GM12878 (cell line): ENCODE measurements around the gene OSBP. TPM values are rescaled to one million over a fixed set of nuclear protein-coding genes. Genes with fewer than 3 reads are reported as not detected.
A peak's percentile ranks its signal among the peaks of the same experiment; 100 is the strongest.

Experiments
- ATAC-seq: fragments of 200-7000 bp; cut with Tn5 transposase; 3 replicates; pipeline ENCODE4 v1.9.1; 2020; ENCODE audit warnings: mild to moderate bottlenecking, moderate library complexity
- BruUV-seq: library from RNA; stranded (reverse); fragments of 400-500 nt; replicated peaks from 2 replicates; lab custom pipeline; 2021; lab: Mats Ljungman, UMichigan
- CTCF ChIA-PET: fragments of 300-600 bp; sonication (Branson Sonifier 250); formaldehyde crosslinking; extraction: SDS; loops from one replicate; lab custom pipeline; 2021; ENCODE audit warnings: inconsistent platforms; lab: Yijun Ruan, JAX
- POLR2A ChIA-PET: fragments of 350-600 bp; formaldehyde crosslinking; extraction: SDS; loops from one replicate; lab custom pipeline; 2021; ENCODE audit warnings: inconsistent platforms; lab: Charles Lee
- RAD21 ChIA-PET: fragments of 300-600 bp; sonication (Branson Sonifier 250); formaldehyde crosslinking; loops from one replicate; lab custom pipeline; 2023; ENCODE audit warnings: antibody characterized with exemption; ENCODE audit not compliant: unreplicated experiment; lab: Charles Lee
- SMC1A ChIA-PET: fragments of 300-600 bp; sonication (Branson Sonifier 250); formaldehyde crosslinking; loops from one replicate; lab custom pipeline; 2023; ENCODE audit not compliant: unreplicated experiment, uncharacterized antibody; lab: Charles Lee
- DNase-seq: peaks from one replicate; pipeline ENCODE4 v3.0.0-alpha.2; 2011; ENCODE audit warnings: low read depth, low spot score
- FAIRE-seq: peaks from 3 replicates; lab custom pipeline; 2011; peaks lifted over from hg19 to GRCh38; lab: Jason Lieb, UNC
- H2AFZ ChIP-seq: 2 replicates; pipeline ENCODE4 v1.6.0; 2011; ENCODE audit warnings: low read depth, low read length, control low read depth; ENCODE audit not compliant: control insufficient read depth
- H3K27ac ChIP-seq: 2 replicates; pipeline ENCODE4 v1.5.1; 2011; ENCODE audit warnings: control low read depth; ENCODE audit not compliant: control insufficient read depth, insufficient read depth
- H3K27me3 ChIP-seq, 2 experiments: replicated peaks in 1 of 2; 2 replicates each; pipeline versions ENCODE4 v1.6.0 to v1.6.1; 2011; ENCODE audit warnings: low read length in 1 of 2; ENCODE audit not compliant: control insufficient read depth in 2 of 2, insufficient read depth in 2 of 2
- H3K36me3 ChIP-seq, 2 experiments: 2 replicates each; pipeline ENCODE4 v1.5.1; 2011; ENCODE audit warnings: low read length in 1 of 2; ENCODE audit not compliant: control insufficient read depth in 2 of 2, insufficient read depth in 2 of 2
- H3K4me1 ChIP-seq: 2 replicates; pipeline ENCODE4 v1.6.1; 2011; ENCODE audit warnings: mild to moderate bottlenecking, low read length, moderate library complexity, mixed read lengths; ENCODE audit not compliant: control insufficient read depth, insufficient read depth
- H3K4me2 ChIP-seq: 2 replicates; pipeline ENCODE4 v1.6.0; 2011; ENCODE audit warnings: control low read depth; ENCODE audit not compliant: control insufficient read depth, insufficient read depth
- H3K4me3 ChIP-seq: fragments of 200-600 bp; sonication (generic); 2 replicates; pipeline ENCODE4 v1.5.1; 2016
- H3K79me2 ChIP-seq: 2 replicates; pipeline ENCODE4 v1.6.0; 2011; ENCODE audit warnings: low read length; ENCODE audit not compliant: control insufficient read depth, insufficient read depth
- H3K9ac ChIP-seq: 2 replicates; pipeline ENCODE4 v1.8.0; 2011; ENCODE audit warnings: low read length, control low read depth, mixed read lengths; ENCODE audit not compliant: control insufficient read depth, insufficient read depth
- H3K9me3 ChIP-seq: replicated peaks from 3 replicates; pipeline ENCODE4 v1.5.1; 2011; ENCODE audit warnings: mild to moderate bottlenecking, low read length; ENCODE audit not compliant: control insufficient read depth, insufficient read depth
- H4K20me1 ChIP-seq: 2 replicates; pipeline ENCODE4 v1.6.0; 2011; ENCODE audit not compliant: control insufficient read depth, insufficient read depth
- CEBPZ ChIP-seq: fragments of 150-350 bp; IDR thresholded peaks from 2 replicates; pipeline ENCODE4 v1.6.1; 2016; ENCODE audit warnings: low read depth, low read length
- EGR1 ChIP-seq, 2 experiments: IDR thresholded peaks; 1 replicate in 1 of 2; 2 replicates in 1 of 2; pipeline ENCODE4 v1.6.1; 2011 to 2012; ENCODE audit warnings: low read depth in 2 of 2, low read length in 2 of 2, borderline replicate concordance in 1 of 2, mild to moderate bottlenecking in 1 of 2, moderate library complexity in 1 of 2
- EZH2 ChIP-seq: IDR thresholded peaks from 2 replicates; pipeline ENCODE4 v1.6.1; 2012; ENCODE audit warnings: low read depth, mild to moderate bottlenecking, control low read depth, inconsistent platforms, low read length, borderline replicate concordance; ENCODE audit not compliant: control insufficient read depth
- HDAC2 ChIP-seq: fragments of 200-600 bp; sonication (generic); IDR thresholded peaks from 2 replicates; pipeline ENCODE4 v1.6.1; 2017
- NFXL1 ChIP-seq: fragments of 450-650 bp; IDR thresholded peaks from 2 replicates; pipeline ENCODE4 v1.6.1; 2017; ENCODE audit warnings: antibody characterized with exemption, mild to moderate bottlenecking, borderline replicate concordance
- STAT1 ChIP-seq: fragments of 450-650 bp; conservative IDR thresholded peaks from 2 replicates; pipeline ENCODE4 v1.6.1; 2014; ENCODE audit warnings: antibody characterized with exemption, mild to moderate bottlenecking
- WGBS: methylation state at CpG from one replicate; pipeline ENCODE4 v1.1.6; 2016; ENCODE audit warnings: low lambda C conversion rate; ENCODE audit not compliant: insufficient replicate concordance, insufficient coverage; ENCODE audit errors: missing lambda C conversion rate; 5-methylcytosine and 5-hydroxymethylcytosine counted together
- in situ Hi-C: fragments of 300-500 bp; cut with MboI; formaldehyde crosslinking; loops from 9 replicates; pipeline ENCODE4 v1.14.3; 2018; ENCODE audit warnings: mixed read lengths
- intact Hi-C: fragments of 100-400 bp; cut with micrococcal nuclease; formaldehyde crosslinking; loops from one replicate; pipeline ENCODE4 v1.14.2; 2022; ENCODE audit not compliant: unreplicated experiment
- polyA plus RNA-seq, 11 experiments: library from polyadenylated mRNA; depleted of rRNA in 4 of 11; unstranded in 6 of 11; stranded (reverse) in 5 of 11; fragments of >200 nt; fragmentation: Nextera tagmentation in 4 of 11; fragmentation: Illumina TruSeq in 1 of 11; extraction: Ambion mirVana in 4 of 11; extraction: Trizol in 1 of 11; gene quantifications; 1 replicate in 1 of 11; 2 replicates in 10 of 11; pipeline versions ENCODE4 v1.2.1 to v1.2.3, GENCODE V29; 2011 to 2016; ENCODE audit warnings: inconsistent platforms in 2 of 11, missing spikeins in 2 of 11, low read depth in 1 of 11
- total RNA-seq, 4 experiments: library from RNA; depleted of rRNA in 3 of 4; stranded (reverse); fragments of >200 nt in 3 of 4; fragmentation: Illumina TruSeq in 1 of 4; extraction: Trizol in 1 of 4; gene quantifications; 2 replicates each; pipeline versions ENCODE4 v1.2.1 to v1.2.3, GENCODE V29; 2013 to 2021

The OSBP gene
- total and polyA plus RNA-seq, 10 of the 15 experiments (the other 5 are each of a cell fraction or from before 2014, with no cell fraction given), result 5.9 to 41.2 (median 21.7) TPM

- Histone ChIP-seq H3K9ac (peak overlapping the region; percentile 75), H2AFZ (no peak overlapping the region; the same call in 1 of the 2 replicates), H3K4me3 (peak overlapping the region; percentile 91), H3K27me3 (no peaks in the 10 kb centered on the region), H3K4me1 (no peaks in the 10 kb centered on the region; the same call in none of the 2 replicates), H3K27ac (peak overlapping the region; percentile 57), H3K9me3 (no peaks in the 10 kb centered on the region), H3K36me3 (peaks cover 0 to 7% of the 10 kb centered on the region in 2 experiments; a peak in 3 of 4 replicates), H3K79me2 (peaks cover 38% of the 10 kb centered on the region), H3K4me2 (peak overlapping the region; percentile 58), H4K20me1 (no peaks in the 10 kb centered on the region)
- 11% methylated on average over 13 of the region's 13 CpGs for WGBS
- POLR2A ChIA-PET, result interaction anchor here (0.6 to 3.5 kb wide), 5 partner anchors 22 to 77 kb away, joined by 3 to 26 read pairs (median 10); partner anchors contain the start of gene PATL1
- DNase-seq (no peak), FAIRE-seq (no peak), ATAC-seq (no peak)
- intact Hi-C loops (loop anchor here (2.0 to 5.0 kb wide), 2 partner anchors 54 to 62 kb away; partner anchors contain the start of gene PATL1), in situ Hi-C loops (no loop called here)
- TF ChIP-seq NFXL1 (no peak), EZH2 (no peak), STAT1 (no peak), CEBPZ (no peak), EGR1 (IDR thresholded peaks at IDR 0.05; ENCODE audit: borderline replicate concordance in 1 of 2, low read depth in 2 of 2, low read length in 2 of 2) (no peak), HDAC2 (no peak)
- SMC1A ChIA-PET, result interaction anchor here (1.0 to 2.3 kb wide), 4 partner anchors 10 to 65 kb away, joined by 3 to 9 read pairs (median 6); partner anchors contain the start of gene PATL1
- BruUV-seq, result TSS peak; percentile 59
- RAD21 ChIA-PET, result interaction anchor here (1.2 to 2.4 kb wide), 3 partner anchors 46 to 58 kb away, joined by 3 to 7 read pairs (median 5); no protein-coding TSS in a partner anchor
- CTCF ChIA-PET, result interaction anchor here (0.6 to 3.1 kb wide), 3 partner anchors 55 to 430 kb away, joined by 3 to 10 read pairs (median 3); partner anchors contain the start of gene PATL1
These were observed 1.1 kb downstream of the OSBP start for GRCh38 chr11:59614277-59615119.
